HG03135 (cell line): ENCODE data around the gene FKBP8.

Experiments used
- ATAC-seq: cut with Tn5 transposase; IDR thresholded peaks from one replicate; pipeline ENCODE4 v1.9.1; 2021; ENCODE audit warnings: mild to moderate bottlenecking, moderate library complexity; ENCODE audit not compliant: unreplicated experiment

FKBP8 gene

GRCh38 chr19:18503337-18503970 is 39.9 kb downstream of the FKBP8 start:
- ATAC-seq = no peak

- no peak for ATAC-seq
These were observed 40.6 kb downstream of the FKBP8 start for GRCh38 chr19:18502638-18503294.

GRCh38 chr19:18502246-18502637 is 41.1 kb downstream of the FKBP8 start:
- no peak for ATAC-seq

- ATAC-seq = no peak
These were observed 41.5 kb downstream of the FKBP8 start for GRCh38 chr19:18501832-18502231.

GRCh38 chr19:18501351-18501750 is 42.0 kb downstream of the FKBP8 start:
- ATAC-seq = no peak

GRCh38 chr19:18500799-18501198 is 42.6 kb downstream of the FKBP8 start:
- ATAC-seq = no peak

- no peak for ATAC-seq
These were observed 43.0 kb downstream of the FKBP8 start for GRCh38 chr19:18500376-18500775.

GRCh38 chr19:18499055-18499775 is 44.2 kb downstream of the FKBP8 start:
- ATAC-seq = no peak

GRCh38 chr19:18496980-18497256 is 46.5 kb downstream of the FKBP8 start:
- no peak for ATAC-seq

- no peak for ATAC-seq
These were observed 47.0 kb downstream of the FKBP8 start for GRCh38 chr19:18496167-18496979.

- ATAC-seq = no peak
These were observed 48.0 kb downstream of the FKBP8 start for GRCh38 chr19:18495204-18495911.

- no peak for ATAC-seq
These were observed 49.1 kb downstream of the FKBP8 start for GRCh38 chr19:18494267-18494607.

- no peak for ATAC-seq
These were observed 49.7 kb downstream of the FKBP8 start for GRCh38 chr19:18493440-18494266.

GRCh38 chr19:18491995-18492953 is 51.1 kb downstream of the FKBP8 start:
- no peak for ATAC-seq

GRCh38 chr19:18490728-18491127 is 52.6 kb downstream of the FKBP8 start:
- no peak for ATAC-seq

- ATAC-seq = no peak
These were observed 53.7 kb downstream of the FKBP8 start for GRCh38 chr19:18489627-18490184.

GRCh38 chr19:18488838-18489626 is 54.3 kb downstream of the FKBP8 start:
- no peak for ATAC-seq

GRCh38 chr19:18488403-18488723 is 55.0 kb downstream of the FKBP8 start:
- ATAC-seq = no peak
